WTC11 (cell line): ENCODE data around the gene GPATCH4.

Source experiments
- CBFB ChIP-seq: sonication (generic); formaldehyde crosslinking; IDR thresholded peaks from 2 replicates; pipeline ENCODE4 v1.8.1; 2022; ENCODE audit warnings: mild to moderate bottlenecking, low read depth, missing genetic modification reagents
- FOXP1 ChIP-seq: sonication (generic); formaldehyde crosslinking; IDR thresholded peaks from 2 replicates; pipeline ENCODE4 v1.8.0; 2022; ENCODE audit warnings: missing genetic modification reagents, mild to moderate bottlenecking, moderate library complexity, borderline replicate concordance
- ZNF396 ChIP-seq: fragments of 250-450 bp; sonication (Bioruptor Pico); IDR thresholded peaks from 2 replicates; pipeline ENCODE4 v1.8.0; 2021; ENCODE audit warnings: mild to moderate bottlenecking, moderate library complexity, borderline replicate concordance
- ZNF416 ChIP-seq: fragments of 250-450 bp; sonication (Bioruptor Pico); IDR thresholded peaks from 2 replicates; pipeline ENCODE4 v1.9.0; 2021; ENCODE audit warnings: mild to moderate bottlenecking, inconsistent platforms

DNA sequence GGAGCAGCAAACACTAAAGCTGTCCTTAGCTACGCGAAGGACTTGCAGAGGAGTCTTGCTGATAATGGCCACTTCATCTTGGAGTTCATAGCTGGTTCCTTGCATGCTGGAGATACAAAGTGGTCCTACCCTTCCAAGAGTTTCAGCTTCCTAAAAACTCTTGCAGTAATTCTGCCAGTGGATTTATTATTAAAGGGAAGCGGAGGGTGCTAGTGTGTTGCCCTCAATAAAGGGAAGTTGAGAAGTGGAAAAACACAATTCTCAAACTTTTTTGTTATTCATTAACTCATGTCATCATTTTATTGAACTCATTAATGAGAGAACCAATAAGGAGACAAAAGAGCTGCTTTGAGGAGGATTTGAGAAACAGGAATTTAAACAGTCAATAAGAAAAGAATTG, 11.4 kb upstream of the GPATCH4 start:
- TF ChIP-seq CBFB (CRISPR knock-in tag) (no peak), FOXP1 (CRISPR knock-in tag) (no peak), ZNF416 (CRISPR knock-in tag) (no peak), ZNF396 (CRISPR knock-in tag) (no peak)
